ENCODE results near the gene UHRF1. TPM values are rescaled to one million over a fixed set of nuclear protein-coding genes. Genes with fewer than 3 reads are reported as not detected.

Gene UHRF1
- total RNA-seq, 1 donor: 7.6 TPM

DNA sequence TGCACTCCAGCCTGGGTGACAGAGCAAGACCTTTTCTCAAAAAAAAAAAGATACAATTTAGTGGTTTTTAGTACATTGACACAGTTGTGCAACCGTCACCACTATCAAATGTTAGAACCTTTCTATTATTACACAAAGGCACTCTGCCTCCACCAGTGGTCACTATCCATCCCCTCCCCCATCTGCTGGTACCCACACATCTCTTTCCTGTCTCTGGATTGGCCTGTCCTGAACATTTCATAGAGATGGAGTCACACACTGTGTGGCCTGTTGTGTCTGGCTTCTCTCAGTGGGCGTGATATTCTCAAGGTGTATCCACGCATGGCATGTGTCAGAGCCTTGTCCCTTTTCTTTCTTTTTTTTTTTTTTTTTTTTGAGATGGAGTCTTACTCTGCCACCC is 70.8 kb downstream of the UHRF1 start:
- H2AFZ ChIP-seq (ENCODE audit: low read length): no peak overlapping the region
- TF ChIP-seq, protein P1, sequence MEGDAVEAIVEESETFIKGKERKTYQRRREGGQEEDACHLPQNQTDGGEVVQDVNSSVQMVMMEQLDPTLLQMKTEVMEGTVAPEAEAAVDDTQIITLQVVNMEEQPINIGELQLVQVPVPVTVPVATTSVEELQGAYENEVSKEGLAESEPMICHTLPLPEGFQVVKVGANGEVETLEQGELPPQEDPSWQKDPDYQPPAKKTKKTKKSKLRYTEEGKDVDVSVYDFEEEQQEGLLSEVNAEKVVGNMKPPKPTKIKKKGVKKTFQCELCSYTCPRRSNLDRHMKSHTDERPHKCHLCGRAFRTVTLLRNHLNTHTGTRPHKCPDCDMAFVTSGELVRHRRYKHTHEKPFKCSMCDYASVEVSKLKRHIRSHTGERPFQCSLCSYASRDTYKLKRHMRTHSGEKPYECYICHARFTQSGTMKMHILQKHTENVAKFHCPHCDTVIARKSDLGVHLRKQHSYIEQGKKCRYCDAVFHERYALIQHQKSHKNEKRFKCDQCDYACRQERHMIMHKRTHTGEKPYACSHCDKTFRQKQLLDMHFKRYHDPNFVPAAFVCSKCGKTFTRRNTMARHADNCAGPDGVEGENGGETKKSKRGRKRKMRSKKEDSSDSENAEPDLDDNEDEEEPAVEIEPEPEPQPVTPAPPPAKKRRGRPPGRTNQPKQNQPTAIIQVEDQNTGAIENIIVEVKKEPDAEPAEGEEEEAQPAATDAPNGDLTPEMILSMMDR (IDR thresholded peaks at IDR 0.05; ENCODE audit: extremely low read depth, low read depth, low read length): no peak
- no peaks in the 10 kb centered on the region for H3K9me3 ChIP-seq (ENCODE audit: low read depth, low read length)
- H3K36me3 ChIP-seq (ENCODE audit: insufficient read depth, low read length): no peaks in the 10 kb centered on the region
- no peak overlapping the region for H3K4me3 ChIP-seq (ENCODE audit: insufficient read depth, low read length)
- H3K27ac ChIP-seq (ENCODE audit: low read depth, low read length): no peak overlapping the region
- peaks cover 88% of the 10 kb centered on the region for H3K79me2 ChIP-seq (ENCODE audit: insufficient read depth, low read length)
- no peaks in the 10 kb centered on the region for H3K27me3 ChIP-seq (ENCODE audit: insufficient read depth, low read length)
- peaks cover 60% of the 10 kb centered on the region for H4K20me1 ChIP-seq (ENCODE audit: insufficient read depth, low read length)
- peaks cover 26% of the 10 kb centered on the region for H3K4me1 ChIP-seq (ENCODE audit: insufficient read depth, low read length)
- no peak overlapping the region for H3K4me2 ChIP-seq (ENCODE audit: insufficient read depth, low read length)
- DNase-seq (ENCODE audit: insufficient read length, low spot score, missing footprints): peak; percentile 48

DNA sequence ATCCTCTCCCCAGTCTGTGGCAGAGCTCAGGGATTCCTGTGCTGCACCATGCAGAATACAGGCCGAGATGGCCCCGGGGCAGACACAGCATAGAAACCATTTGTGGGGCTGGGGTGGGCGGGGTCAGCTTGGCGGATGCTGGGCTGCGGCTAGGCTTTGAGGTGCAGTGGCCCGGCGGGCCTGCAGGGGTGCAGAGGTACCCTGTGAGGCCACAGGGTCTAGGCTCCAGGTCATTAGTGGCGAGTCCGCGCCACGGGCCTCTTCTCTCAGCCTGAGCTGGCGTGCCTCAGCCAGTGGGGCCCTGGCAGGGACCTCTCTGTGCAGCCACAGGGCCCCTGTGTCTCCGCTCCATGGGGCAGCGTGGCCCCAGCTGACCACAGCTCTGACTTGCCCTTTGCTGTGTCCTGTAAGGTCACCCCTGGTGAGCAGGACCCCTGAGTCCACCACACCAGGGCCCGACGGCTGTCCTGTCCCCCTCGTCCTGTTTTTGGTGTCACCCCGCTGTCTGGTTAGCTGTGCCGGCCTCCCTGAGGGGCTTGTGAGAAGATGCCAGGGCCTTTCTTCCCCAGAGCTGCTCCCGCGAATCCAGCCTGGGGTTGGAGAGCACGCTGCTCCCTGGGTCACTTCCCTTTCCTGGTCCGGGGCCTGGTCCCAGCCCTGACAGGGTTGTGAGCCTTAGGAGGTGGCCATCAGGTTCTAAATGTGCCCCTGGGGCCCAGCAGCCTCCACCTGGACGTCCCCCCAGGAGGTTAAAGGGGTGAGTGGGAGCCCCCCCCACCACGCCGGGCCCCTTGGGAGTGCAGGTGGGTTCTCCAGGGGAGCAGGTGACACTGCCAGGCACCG is 71.8 kb downstream of the UHRF1 start:
- Histone ChIP-seq H3K9me3 (ENCODE audit: low read depth, low read length) (no peaks in the 10 kb centered on the region), H3K4me1 (ENCODE audit: insufficient read depth, low read length) (peaks cover 25% of the 10 kb centered on the region), H4K20me1 (ENCODE audit: insufficient read depth, low read length) (peaks cover 66% of the 10 kb centered on the region), H3K36me3 (ENCODE audit: insufficient read depth, low read length) (no peaks in the 10 kb centered on the region), H3K4me3 (ENCODE audit: insufficient read depth, low read length) (no peak overlapping the region), H3K79me2 (ENCODE audit: insufficient read depth, low read length) (peaks cover 88% of the 10 kb centered on the region), H3K4me2 (ENCODE audit: insufficient read depth, low read length) (no peak overlapping the region), H2AFZ (ENCODE audit: low read length) (no peak overlapping the region), H3K27me3 (ENCODE audit: insufficient read depth, low read length) (no peaks in the 10 kb centered on the region), H3K27ac (ENCODE audit: low read depth, low read length) (no peak overlapping the region)
- peak; percentile 66 for DNase-seq (ENCODE audit: insufficient read length, low spot score, missing footprints)
- TF ChIP-seq, protein P1 (IDR thresholded peaks at IDR 0.05; ENCODE audit: extremely low read depth, low read depth, low read length): no peak

DNA sequence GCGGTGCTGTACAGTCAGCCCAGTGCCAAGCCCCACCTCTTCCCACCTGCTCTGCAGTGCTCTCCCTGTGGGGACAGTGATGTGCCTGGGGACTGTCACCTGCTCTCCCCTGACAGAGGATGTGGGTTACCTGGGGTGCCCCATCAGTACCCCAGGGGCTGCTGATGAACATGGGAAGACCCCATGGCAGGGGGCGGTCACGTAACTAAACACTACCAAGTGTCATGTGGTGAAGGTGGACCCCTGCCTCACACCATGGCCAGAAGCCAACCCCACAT is 72.3 kb downstream of the UHRF1 start:
- no peaks in the 10 kb centered on the region for H3K36me3 ChIP-seq (ENCODE audit: insufficient read depth, low read length)

More for the DNA sequence above, 72.3 kb downstream of the UHRF1 start:
- peak; percentile 23 for DNase-seq (ENCODE audit: insufficient read length, low spot score, missing footprints)
- Histone ChIP-seq H3K9me3 (ENCODE audit: low read depth, low read length) (no peaks in the 10 kb centered on the region), H2AFZ (ENCODE audit: low read length) (no peak overlapping the region), H3K4me3 (ENCODE audit: insufficient read depth, low read length) (no peak overlapping the region), H3K4me1 (ENCODE audit: insufficient read depth, low read length) (peaks cover 19% of the 10 kb centered on the region), H3K79me2 (ENCODE audit: insufficient read depth, low read length) (peaks cover 88% of the 10 kb centered on the region), H3K4me2 (ENCODE audit: insufficient read depth, low read length) (no peak overlapping the region), H4K20me1 (ENCODE audit: insufficient read depth, low read length) (peaks cover 69% of the 10 kb centered on the region), H3K27ac (ENCODE audit: low read depth, low read length) (no peak overlapping the region), H3K27me3 (ENCODE audit: insufficient read depth, low read length) (no peaks in the 10 kb centered on the region)
- TF ChIP-seq, protein P1 (IDR thresholded peaks at IDR 0.05; ENCODE audit: extremely low read depth, low read depth, low read length): no peak

Measured in osteoblast (primary cell).